HG02884 (cell line): ENCODE data around the gene AGFG1.
"Not testable (repeated sequence)": the region's sequence is repeated elsewhere in the genome, so short reads cannot be mapped to it uniquely, and the experiment has no call there.

Source experiments
- ATAC-seq: cut with Tn5 transposase; IDR thresholded peaks from one replicate; pipeline ENCODE4 v1.9.1; 2021; ENCODE audit warnings: mild to moderate bottlenecking, moderate library complexity; ENCODE audit not compliant: unreplicated experiment

The AGFG1 gene

DNA sequence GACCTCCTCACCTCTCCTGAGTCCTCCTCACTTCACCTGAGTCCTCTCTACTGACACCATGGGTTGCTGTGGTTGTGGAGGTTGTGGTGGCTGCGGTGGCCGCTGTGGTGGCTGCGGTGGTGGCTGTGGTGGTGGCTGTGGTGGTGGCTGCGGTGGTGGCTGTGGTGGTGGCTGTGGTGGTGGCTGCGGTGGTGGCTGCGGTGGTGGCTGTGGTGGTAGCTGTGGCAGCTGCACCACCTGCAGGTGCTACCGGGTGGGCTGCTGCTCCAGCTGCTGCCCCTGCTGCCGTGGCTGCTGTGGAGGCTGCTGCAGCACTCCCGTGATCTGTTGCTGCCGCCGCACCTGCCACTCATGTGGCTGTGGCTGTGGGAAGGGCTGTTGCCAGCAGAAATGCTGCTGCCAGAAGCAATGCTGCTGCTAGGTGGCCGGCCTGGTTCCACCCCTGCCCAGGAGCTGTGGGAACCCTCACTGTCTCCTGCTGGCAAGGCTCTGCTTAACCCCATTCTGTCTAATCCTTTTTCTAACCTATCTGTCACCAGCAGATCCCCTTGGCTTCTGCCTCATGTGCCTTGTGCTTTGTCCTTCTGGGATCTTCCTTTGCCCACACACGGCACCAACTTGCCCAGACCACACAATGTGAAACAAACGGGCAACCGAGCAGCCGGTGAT lies 127.0 kb downstream of the AGFG1 start, which contains the start of gene SCYGR2:
Gene SCYGR2, plus strand, starts transcription at position 59 of the 669 bp plus-strand sequence. Its CDS starts 0 bp downstream, at position 59.
- not testable (repeated sequence) for ATAC-seq

DNA sequence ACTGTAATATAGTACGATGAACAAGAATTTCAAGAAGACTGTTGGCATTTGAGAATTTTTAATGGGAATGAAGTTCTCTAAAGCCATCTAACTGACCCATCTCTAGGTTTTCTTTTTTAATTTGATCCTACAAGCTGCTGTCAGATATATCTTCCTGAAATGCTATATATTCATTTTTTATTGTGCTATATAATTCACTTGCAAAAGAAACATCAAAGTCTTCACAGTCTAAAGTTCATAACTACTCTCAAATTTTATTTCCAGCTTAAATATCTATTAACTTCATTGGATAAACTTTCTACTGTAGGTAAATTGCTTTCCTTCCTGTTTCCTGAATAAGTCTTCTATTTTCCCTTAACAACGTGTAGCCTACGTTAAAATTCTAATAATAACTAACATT lies 130.4 kb downstream of the AGFG1 start:
- no peak for ATAC-seq

DNA sequence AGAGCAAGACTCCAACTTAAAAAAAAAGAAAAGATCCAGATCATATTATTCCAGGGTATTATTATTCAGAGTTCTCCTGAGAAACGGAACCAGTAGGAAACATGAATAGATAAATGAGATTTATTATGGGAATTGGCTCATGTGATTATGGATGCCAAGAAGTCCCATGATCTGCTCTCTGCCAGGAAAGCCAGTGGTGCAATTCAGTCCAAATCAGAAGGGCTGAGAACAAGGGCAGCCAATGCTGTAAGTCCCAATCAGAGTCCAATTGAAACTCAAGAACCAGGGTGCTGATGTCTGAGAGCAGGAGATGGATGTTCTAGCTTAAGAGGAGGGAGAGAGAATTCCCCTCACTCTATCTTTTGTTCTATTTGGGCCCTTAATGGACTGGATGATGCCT lies 134.5 kb downstream of the AGFG1 start:
- no peak for ATAC-seq

- ATAC-seq: no peak
These were observed 136.0 kb downstream of the AGFG1 start for GRCh38 chr2:227607941-227608340.

GRCh38 chr2:227608561-227609338 lies 136.8 kb downstream of the AGFG1 start:
- no peak for ATAC-seq

GRCh38 chr2:227610123-227610522 lies 138.2 kb downstream of the AGFG1 start:
- no peak for ATAC-seq
